Muscle of back (tissue), 10 donors: ENCODE data around the gene TGIF2. TPM values are rescaled to one million over a fixed set of nuclear protein-coding genes. Genes with fewer than 3 reads are reported as not detected.

Experiments
- polyA plus RNA-seq, 10 donors: library from polyadenylated mRNA; unstranded; fragments of 120-200 nt; gene quantifications; one replicate each; pipeline ENCODE4 v1.2.1, GENCODE V29; 2013; ENCODE audit not compliant: insufficient read length in 10 of 10

The TGIF2 gene
- polyA plus RNA-seq, 10 donors = 18.7 to 28.2 (median 22.1) TPM

Other genes starting within 250 kb of the TGIF2 start
- 100 to 1,000 TPM; 367 to 656 (median 525) TPM for gene MYL9, start 32.1 kb upstream of the TGIF2 start, polyA plus RNA-seq
- 10 to 100 TPM; 33.3 to 46.9 (median 42.2) TPM for gene RAB5IF, start 32.2 kb downstream of the TGIF2 start, polyA plus RNA-seq
- 1 to 10 TPM in 1 of 10 donors, under 1 TPM in 9; 0.18 to 1.2 (median 0.31) TPM for gene SLA2, start 72.6 kb downstream of the TGIF2 start, polyA plus RNA-seq
- 10 to 100 TPM; 14.0 to 21.4 (median 18.5) TPM for gene NDRG3, start 172.5 kb downstream of the TGIF2 start, polyA plus RNA-seq
- 10 to 100 TPM in 5 of 10 donors, 1 to 10 TPM in 5; 7.9 to 15.2 (median 10.1) TPM for gene DSN1, start 200.2 kb downstream of the TGIF2 start, polyA plus RNA-seq